ENCODE data around the gene PLEKHG5. TPM values are rescaled to one million over a fixed set of nuclear protein-coding genes. Genes with fewer than 3 reads are reported as not detected.

The PLEKHG5 gene
- total and polyA plus RNA-seq, 2 donors (not counting 1 experiment from before 2014, with no cell fraction given), result 0.13 to 0.20 TPM

DNA sequence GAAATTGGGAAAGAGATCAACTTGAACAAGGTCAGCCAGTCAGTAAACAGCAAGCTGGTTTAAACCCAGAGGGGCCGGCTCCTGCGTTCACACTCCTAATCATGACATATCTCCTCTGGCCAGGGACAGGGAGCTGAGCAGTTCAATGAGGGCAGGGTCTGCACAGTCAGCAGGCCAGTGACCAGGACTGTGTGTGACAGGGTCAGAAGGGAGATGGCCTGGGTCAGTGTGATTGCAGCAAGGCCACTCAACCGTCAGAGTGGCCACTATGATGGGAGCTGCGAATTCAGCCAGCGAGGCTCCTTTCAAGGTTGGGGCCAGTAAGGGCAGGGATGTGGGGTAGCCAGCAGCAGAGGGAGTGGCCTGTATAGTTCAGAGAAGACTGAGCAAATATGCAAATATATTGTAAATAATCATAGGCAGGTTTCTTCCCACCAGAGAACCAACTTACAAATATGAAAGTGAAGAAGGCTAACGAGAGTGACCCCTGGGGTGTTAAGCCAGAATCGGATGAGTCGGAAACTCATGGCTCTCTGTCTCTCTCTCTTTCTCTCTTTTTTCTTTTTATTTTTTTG lies 42.9 kb upstream of the PLEKHG5 start:
- Histone ChIP-seq H3K9ac (ENCODE audit: low read length) (no peak overlapping the region), H3K9me3 (ENCODE audit: control extremely low read depth in 1 of 3, control insufficient read depth in 2 of 3, insufficient read depth in 1 of 3, low read length in 2 of 3) (no peaks in the 10 kb centered on the region), H3K4me3 (ENCODE audit: control extremely low read depth in 1 of 5, extremely low read depth in 1 of 5, insufficient read depth in 1 of 5, low read depth in 2 of 5, low read length in 4 of 5) (no peak overlapping the region), H3K4me1 (ENCODE audit: control insufficient read depth in 2 of 2, insufficient read depth in 2 of 2, low read length in 2 of 2) (no peaks in the 10 kb centered on the region), H4K20me1 (ENCODE audit: control insufficient read depth, insufficient read depth, low read length, poor library complexity, severe bottlenecking) (peaks cover 6% of the 10 kb centered on the region), H3K79me2 (ENCODE audit: control insufficient read depth, insufficient read depth, low read length) (peaks cover 12% of the 10 kb centered on the region), H3K27ac (ENCODE audit: low read length in 2 of 2) (no peak overlapping the region), H2AFZ (ENCODE audit: insufficient read depth, low read depth, low read length, poor library complexity, severe bottlenecking) (no peak overlapping the region), H3K36me3 (replicated peaks in 1 of 2; ENCODE audit: control extremely low read depth in 1 of 2, control insufficient read depth in 1 of 2, extremely low read depth in 1 of 2, insufficient read depth in 2 of 2, low read length in 1 of 2) (peaks cover 12 to 52% of the 10 kb centered on the region in 2 experiments), H3K4me2 (replicated peaks; ENCODE audit: low read depth, low read length, poor library complexity, severe bottlenecking) (no peak overlapping the region), H3K27me3 (replicated peaks in 1 of 4; ENCODE audit: control extremely low read depth in 1 of 4, control insufficient read depth in 3 of 4, insufficient read depth in 4 of 4, low read length in 3 of 4) (no peaks in the 10 kb centered on the region)
- DNase-seq (no peak), ATAC-seq (ENCODE audit: low read depth) (no peak)
- Mint-ChIP-seq H3K27ac (no peak overlapping the region), H3K27me3 (no peaks in the 10 kb centered on the region), H3K4me1 (no peaks in the 10 kb centered on the region), H3K4me3 (no peak overlapping the region), H3K9me3 (ENCODE audit: insufficient read depth) (no peaks in the 10 kb centered on the region)
- TF ChIP-seq, protein P1, sequence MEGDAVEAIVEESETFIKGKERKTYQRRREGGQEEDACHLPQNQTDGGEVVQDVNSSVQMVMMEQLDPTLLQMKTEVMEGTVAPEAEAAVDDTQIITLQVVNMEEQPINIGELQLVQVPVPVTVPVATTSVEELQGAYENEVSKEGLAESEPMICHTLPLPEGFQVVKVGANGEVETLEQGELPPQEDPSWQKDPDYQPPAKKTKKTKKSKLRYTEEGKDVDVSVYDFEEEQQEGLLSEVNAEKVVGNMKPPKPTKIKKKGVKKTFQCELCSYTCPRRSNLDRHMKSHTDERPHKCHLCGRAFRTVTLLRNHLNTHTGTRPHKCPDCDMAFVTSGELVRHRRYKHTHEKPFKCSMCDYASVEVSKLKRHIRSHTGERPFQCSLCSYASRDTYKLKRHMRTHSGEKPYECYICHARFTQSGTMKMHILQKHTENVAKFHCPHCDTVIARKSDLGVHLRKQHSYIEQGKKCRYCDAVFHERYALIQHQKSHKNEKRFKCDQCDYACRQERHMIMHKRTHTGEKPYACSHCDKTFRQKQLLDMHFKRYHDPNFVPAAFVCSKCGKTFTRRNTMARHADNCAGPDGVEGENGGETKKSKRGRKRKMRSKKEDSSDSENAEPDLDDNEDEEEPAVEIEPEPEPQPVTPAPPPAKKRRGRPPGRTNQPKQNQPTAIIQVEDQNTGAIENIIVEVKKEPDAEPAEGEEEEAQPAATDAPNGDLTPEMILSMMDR (IDR thresholded peaks at IDR 0.05), result no peak
- TF ChIP-seq EZH2 (IDR thresholded peaks at IDR 0.05; ENCODE audit: borderline replicate concordance, insufficient read depth, low read depth, low read length, poor library complexity, severe bottlenecking), result no peak
- CTCF ChIA-PET, result no interaction called here
- 94% methylated on average over 3 of the region's 8 CpGs for WGBS (ENCODE audit: insufficient coverage)
- intact Hi-C loops (cut with micrococcal nuclease), result no loop called here
- POLR2A ChIA-PET, result no interaction called here

DNA sequence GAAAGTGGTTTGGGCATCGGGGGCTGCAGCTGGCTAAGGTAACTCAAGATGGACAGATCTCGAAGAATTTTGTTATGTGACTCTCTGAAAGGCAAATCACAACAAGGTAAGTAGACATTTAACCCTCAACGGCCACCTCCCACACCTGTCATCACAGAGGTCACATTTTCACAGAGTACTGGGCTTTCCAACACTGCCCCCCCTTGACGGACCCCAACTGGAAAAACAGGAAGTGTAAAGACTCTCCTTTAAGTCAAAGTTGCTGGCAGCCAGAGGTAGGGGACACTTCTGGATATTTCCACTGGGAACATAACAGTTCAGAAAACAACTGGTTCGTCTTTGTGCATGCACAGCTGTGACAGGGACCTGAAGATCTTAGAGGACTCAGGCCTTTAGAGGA lies 40.5 kb upstream of the PLEKHG5 start:
- Histone ChIP-seq H3K27me3 (replicated peaks in 1 of 4; ENCODE audit: control extremely low read depth in 1 of 4, control insufficient read depth in 3 of 4, insufficient read depth in 4 of 4, low read length in 3 of 4) (no peaks in the 10 kb centered on the region), H3K27ac (ENCODE audit: low read length in 2 of 2) (no peak overlapping the region), H3K36me3 (replicated peaks in 1 of 2; ENCODE audit: control extremely low read depth in 1 of 2, control insufficient read depth in 1 of 2, extremely low read depth in 1 of 2, insufficient read depth in 2 of 2, low read length in 1 of 2) (peaks cover 9 to 64% of the 10 kb centered on the region in 2 experiments), H3K4me2 (replicated peaks; ENCODE audit: low read depth, low read length, poor library complexity, severe bottlenecking) (no peak overlapping the region), H3K79me2 (ENCODE audit: control insufficient read depth, insufficient read depth, low read length) (peaks cover 12% of the 10 kb centered on the region), H3K4me3 (ENCODE audit: control extremely low read depth in 1 of 5, extremely low read depth in 1 of 5, insufficient read depth in 1 of 5, low read depth in 2 of 5, low read length in 4 of 5) (no peak overlapping the region), H4K20me1 (ENCODE audit: control insufficient read depth, insufficient read depth, low read length, poor library complexity, severe bottlenecking) (peaks cover 6% of the 10 kb centered on the region), H2AFZ (ENCODE audit: insufficient read depth, low read depth, low read length, poor library complexity, severe bottlenecking) (no peak overlapping the region), H3K4me1 (ENCODE audit: control insufficient read depth in 2 of 2, insufficient read depth in 2 of 2, low read length in 2 of 2) (no peaks in the 10 kb centered on the region), H3K9me3 (ENCODE audit: control extremely low read depth in 1 of 3, control insufficient read depth in 2 of 3, insufficient read depth in 1 of 3, low read length in 2 of 3) (no peaks in the 10 kb centered on the region), H3K9ac (ENCODE audit: low read length) (no peak overlapping the region)
- Mint-ChIP-seq H3K9me3 (ENCODE audit: insufficient read depth) (no peaks in the 10 kb centered on the region), H3K27ac (no peak overlapping the region), H3K4me3 (no peak overlapping the region), H3K27me3 (no peaks in the 10 kb centered on the region), H3K4me1 (no peaks in the 10 kb centered on the region)
- ChIA-PET POLR2A (no interaction called here), CTCF (no interaction called here)
- WGBS (ENCODE audit: insufficient coverage), result 88% methylated on average over 5 of the region's 5 CpGs
- DNase-seq (no peak), ATAC-seq (ENCODE audit: low read depth) (no peak)
- TF ChIP-seq, protein P1 (IDR thresholded peaks at IDR 0.05), result no peak
- TF ChIP-seq EZH2 (IDR thresholded peaks at IDR 0.05; ENCODE audit: borderline replicate concordance, insufficient read depth, low read depth, low read length, poor library complexity, severe bottlenecking), result no peak
- intact Hi-C loops (cut with micrococcal nuclease), result no loop called here

All from B cell (primary cell).